Stimulated activated CD4-positive, alpha-beta T cell treated with anti-CD3 and anti-CD28 coated beads, Interleukin-1b, Interleukin-23, amount 100 ng/mL, for 48 hours (primary cell): ENCODE measurements around the gene OR1M1.
"Not testable (repeated sequence)": the region's sequence is repeated elsewhere in the genome, so short reads cannot be mapped to it uniquely, and the experiment has no call there.

Source experiments
- DNase-seq: peaks from one replicate; pipeline ENCODE4 v3.0.0-alpha.2; 2020

Gene OR1M1, protein sequence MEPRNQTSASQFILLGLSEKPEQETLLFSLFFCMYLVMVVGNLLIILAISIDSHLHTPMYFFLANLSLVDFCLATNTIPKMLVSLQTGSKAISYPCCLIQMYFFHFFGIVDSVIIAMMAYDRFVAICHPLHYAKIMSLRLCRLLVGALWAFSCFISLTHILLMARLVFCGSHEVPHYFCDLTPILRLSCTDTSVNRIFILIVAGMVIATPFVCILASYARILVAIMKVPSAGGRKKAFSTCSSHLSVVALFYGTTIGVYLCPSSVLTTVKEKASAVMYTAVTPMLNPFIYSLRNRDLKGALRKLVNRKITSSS

GRCh38 chr19:9086761-9087160 is at the start of gene OR1M1:
Gene OR1M1, plus strand, starts transcription at chr19:9087061. Its CDS starts 6,184 bp downstream, at chr19:9093245.
- DNase-seq: no peak

GRCh38 chr19:9037400-9038062 is 49.3 kb upstream of the OR1M1 start:
- no peak for DNase-seq

DNA sequence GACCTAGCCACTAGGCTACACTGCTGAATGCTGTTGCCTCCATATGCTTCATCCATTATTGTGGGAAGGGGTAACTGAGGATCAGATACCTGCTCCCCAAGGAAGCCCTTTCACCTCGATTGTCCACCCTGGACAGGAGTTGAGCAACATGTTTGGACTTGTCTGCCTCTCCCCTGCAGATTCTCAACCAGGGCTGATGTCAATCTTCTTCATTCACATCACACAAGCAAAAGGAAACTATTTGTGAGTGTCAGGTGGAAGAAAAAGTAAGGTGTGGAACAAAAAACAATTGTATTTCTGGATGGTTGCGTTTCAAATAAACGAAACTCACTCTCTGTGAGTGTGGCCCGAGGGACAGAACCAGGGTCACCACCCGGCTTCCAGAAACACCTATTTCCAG is 47.1 kb upstream of the OR1M1 start:
- DNase-seq: no peak

DNA sequence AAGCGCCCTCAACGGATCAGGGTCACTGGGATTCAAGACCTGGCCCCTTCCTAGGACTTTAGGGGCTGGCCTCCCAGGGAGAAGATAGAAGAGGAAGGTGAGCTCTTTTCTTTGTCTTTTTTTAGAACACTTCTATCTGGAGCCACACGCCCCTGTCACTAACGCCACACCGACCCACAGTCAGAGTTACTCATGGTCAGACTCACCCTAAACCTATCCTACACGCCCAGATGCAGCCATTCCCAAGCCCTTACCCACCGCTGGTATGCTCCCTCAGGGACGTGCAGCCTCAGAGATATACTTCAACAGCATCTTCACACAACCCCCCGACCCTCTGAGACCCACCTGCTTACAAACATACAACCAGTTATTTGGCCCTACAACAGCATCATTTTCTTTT is 46.7 kb upstream of the OR1M1 start:
- DNase-seq: no peak

GRCh38 chr19:9041023-9041422 is 45.8 kb upstream of the OR1M1 start:
- no peak for DNase-seq

DNA sequence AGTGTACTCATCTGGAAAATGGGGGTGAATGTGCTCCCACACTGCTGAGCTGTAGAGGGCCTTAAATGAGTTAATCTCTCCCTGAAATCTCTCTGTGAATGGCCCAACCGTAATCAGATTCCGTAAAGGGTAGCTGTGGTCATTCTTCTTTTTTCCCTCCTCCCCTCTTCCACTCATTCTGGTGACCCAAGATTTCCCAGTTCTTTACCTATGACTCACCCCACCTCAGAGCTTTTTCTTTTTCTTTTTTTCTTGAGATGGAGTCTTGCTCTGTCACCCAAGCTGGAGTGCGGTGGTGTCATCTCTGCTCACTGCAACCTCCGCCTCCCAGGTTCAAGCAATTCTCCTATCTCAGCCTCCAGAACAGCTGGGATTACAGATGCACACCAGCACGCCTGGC is 43.3 kb upstream of the OR1M1 start:
- DNase-seq: no peak

- no peak for DNase-seq
Measured at GRCh38 chr19:9044449-9044848, 42.4 kb upstream of the OR1M1 start.

DNA sequence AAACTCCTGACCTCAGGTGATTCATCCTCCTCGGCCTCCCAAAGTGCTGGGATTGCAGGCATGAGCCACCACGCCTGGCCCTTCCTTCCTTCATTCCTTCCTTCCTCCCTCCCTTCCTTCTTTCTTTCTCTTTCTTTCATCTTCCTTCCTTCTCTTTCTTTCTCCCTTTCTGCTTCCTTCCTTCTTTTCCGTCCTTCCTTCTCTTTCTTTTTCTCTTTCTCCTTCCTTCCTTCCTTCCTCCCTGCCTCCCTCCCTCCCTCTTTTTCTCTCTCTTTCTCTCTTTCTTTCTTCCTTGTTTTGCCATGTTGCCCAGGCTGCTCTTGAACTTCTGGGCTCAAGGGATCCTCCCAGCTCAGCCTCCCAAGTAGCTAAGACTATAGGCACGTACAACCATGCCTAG is 40.2 kb upstream of the OR1M1 start:
- DNase-seq: no peak

DNA sequence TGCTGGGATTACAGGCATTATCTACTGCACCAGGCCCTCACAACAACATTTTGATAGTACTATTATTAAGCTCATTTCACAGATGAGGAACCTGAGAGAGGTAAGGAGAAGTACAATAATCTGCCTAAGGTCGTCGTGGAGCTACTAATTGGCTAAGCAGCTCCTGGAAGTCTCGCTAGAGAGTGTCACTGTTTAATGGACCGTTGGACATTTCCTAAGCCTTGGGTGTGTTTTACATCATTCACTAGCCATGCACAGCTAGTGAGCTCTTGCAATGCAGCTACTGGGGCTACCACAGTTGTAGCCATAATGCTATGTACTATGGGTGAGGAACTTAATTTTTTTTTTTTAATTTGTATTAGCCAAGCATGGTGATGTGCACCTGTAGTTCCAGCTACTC is 34.0 kb upstream of the OR1M1 start:
- DNase-seq: no peak

- DNase-seq: not testable (repeated sequence)
Measured at GRCh38 chr19:9053674-9054073, 33.2 kb upstream of the OR1M1 start.

DNA sequence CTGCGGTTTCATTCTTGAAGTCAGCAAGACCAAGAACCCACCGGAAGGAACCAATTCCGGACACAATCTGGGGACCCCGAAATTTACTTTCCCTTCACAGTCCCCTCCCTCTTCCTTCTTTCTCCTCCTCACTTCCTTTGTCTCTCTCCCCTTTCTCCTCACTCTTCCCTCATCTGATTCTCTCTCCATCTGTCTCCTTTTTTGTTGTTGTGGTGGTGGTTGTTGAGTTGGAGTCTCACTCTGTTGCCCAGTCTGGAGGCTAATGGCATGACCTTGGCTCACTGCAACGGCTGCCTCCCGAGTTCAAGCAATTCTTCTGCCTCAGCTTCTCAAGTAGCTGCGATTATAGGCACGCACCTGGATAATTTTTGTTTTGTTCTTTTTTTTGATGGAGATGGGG is 32.7 kb upstream of the OR1M1 start:
- DNase-seq: no peak

GRCh38 chr19:9054765-9055164 is 32.1 kb upstream of the OR1M1 start:
- no peak for DNase-seq

DNA sequence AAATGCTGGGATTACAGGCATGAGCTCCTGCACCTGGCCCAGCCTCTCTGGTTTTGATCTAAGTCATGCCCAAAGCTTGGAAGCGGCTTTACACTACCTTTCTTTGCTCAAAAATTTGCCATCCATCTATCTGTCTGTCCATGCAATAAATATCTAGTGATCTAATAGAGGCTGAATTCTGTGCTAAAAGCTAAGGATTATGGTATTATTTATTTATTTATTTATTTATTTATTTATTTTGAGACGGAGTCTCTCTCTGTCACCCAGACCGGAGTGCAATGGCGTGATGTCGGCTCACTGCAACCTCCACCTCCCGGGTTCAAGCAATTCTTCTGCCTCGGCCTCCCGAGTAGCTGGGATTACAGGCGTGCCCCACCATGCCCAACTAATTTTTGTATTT is 30.7 kb upstream of the OR1M1 start:
- DNase-seq: not testable (repeated sequence)

DNA sequence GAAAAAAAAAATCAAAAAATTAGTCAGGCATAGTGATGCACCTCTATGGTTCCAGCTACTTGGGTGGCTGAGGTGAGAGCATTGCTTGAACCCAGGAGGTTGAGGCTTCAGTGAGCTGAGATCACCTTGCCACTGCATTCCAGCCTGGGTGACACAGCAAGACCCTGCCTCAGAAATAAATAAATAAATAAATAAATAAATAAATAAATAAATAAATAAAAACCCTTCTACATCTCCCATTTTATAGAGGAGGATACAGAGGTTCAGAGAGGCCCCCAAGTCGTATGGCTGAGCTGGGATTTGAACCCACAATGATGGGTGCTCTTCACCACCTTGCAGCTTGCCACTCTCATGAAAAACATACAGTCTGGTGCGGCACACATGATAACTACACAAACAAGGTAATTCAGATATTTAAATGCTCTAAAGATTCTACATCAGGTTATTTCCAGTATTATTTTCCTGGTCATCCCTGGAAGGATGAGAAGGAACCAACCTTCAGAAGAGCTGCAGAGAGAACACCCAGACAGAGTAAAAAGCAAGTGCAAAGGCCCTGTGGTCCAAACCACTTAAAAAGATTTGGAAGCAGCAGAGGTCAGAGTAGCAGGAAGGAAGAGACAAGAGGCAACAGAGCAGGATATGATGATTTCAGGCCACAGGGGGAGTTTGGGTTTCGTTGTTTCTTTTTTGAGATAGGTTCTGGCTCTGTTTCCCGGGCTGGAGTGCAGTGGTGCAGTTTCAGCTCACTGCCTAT is 29.2 kb upstream of the OR1M1 start:
- DNase-seq: no peak

DNA sequence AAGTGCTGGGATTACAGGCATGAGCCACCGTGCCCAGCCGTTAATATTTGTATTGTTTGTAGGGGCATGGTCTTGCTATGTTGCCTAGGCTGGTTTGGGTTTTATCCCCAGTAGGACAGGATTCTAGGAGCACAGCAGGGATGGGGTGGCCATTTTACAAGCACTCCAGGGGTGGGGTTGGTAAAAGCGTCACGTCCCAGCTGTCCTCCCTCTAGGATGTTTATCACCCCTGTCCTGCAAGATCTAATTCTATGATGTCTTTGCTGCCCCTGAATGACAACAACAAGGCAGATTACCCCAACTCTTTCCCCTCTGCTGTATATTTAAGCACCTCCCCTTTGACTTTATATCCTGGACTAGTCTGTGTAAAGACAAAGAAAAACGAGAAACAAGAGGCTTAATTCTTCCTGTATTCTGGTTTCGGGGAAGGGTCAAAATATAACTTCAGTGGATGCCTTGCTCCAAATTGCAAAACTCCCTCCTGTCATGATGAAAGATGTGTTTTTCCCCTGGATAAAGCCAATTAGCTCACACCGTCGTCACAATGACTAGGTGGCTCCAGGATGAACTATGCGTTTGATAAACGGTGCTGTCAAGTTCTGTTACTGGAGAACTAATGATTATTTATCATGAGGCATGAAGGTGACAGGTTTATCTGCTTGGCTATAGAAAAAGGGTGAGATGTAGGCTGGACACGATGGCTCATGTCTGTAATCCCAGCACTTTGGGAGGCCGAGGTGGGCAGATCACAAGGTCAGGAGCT is 27.8 kb upstream of the OR1M1 start:
- no peak for DNase-seq

DNA sequence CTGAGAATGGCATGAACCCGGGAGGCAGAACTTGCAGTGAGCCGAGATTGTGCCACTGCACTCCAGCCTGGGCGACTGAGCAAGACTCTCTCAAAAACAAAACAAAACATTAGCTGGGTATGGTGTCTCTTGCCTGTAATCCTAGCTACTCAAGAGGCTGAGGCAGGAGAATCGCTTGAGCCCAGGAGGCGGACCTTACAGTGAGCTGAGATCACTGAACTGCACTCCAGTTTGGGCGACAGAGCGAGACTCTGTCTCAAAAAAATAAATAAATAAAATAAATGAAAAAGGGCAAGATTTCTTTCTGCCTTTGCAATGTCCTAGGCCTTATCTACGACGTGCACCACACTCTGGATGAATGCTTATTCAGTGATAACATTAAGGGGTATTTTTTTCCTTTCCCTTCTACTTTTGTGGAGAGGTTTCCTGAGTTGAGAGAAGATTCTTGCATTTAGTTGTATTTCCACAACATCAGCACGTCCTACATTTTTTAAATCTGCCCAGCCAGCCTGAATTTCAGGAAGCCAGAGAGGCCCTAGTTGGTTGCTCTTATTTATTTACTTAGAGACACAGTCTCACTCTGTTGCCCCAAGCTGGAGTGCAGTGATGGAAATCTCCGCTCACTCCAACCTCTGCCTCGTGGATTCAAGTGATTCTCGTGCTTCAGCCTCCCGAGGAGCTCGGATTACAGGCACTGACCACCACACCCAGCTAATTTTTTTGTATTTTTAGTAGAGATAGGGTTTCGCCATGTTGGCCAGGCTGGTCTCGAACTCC is 26.1 kb upstream of the OR1M1 start:
- no peak for DNase-seq

DNA sequence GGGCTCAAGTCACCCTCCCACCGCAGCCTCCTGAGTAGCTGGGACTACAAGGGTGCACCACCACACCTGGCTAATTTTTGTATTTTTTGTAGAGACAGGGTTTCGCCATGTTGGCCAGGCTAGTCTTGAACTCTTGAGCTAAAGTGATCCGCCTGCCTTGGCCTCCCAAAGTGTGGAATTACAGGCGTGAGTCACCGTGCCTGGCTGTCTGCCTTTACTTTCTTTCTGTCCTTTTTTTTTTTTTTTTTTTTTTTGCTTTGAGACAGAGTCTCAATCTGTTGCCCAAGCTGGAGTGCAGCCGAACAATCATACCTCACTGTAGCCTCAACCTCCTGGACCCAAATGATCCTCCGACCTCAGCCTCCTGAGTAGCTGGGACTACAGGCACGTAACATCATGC is 25.0 kb upstream of the OR1M1 start:
- DNase-seq: no peak

DNA sequence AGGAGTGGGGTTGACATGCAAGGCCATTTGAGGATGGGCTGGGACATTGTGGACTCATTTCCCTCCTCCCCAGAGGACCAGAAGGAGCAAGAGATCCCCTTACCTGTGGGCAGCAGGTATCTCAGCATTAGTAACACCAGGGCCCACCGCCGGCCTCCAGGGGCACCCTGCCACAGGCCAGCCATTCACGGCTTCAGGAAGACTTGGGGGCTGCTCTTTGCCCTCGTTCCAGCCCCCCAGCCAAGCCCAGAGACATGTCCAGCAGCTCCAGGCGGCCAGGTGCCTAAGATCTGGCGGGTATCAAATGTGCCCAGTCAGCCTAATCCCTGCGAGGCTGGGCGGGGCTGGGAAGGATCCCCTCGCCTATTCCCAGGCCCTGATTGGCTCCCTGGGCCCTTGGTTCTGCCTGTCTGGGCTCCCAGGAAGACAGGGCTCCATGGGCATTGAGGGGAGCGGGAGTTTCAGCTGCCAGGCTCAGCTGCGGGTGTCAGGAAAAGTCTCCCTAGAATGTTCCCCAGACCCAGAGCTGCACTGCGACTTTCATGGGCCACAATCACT is 21.3 kb upstream of the OR1M1 start:
- no peak for DNase-seq

DNA sequence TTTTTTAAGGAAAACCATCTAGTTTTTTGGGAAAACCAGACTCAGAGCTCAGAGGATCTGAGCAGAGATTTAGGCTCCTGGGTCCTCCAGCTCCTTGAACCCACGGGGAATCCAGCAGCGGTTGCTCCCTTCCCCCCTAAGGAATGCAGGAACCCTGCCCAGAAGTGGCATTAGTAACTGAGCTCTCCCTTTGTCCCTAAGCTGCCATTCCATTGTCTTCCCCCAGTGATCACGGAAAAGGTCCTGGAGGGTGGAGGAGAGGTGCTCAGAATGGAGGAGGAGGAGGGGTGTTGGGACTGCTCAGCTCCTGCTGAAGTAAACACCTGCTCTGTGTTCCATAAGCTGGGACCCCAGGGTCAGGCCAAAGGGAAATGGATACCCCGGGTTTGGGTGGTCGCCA is 16.8 kb upstream of the OR1M1 start:
- DNase-seq: no peak

- DNase-seq: not testable (repeated sequence)
Measured at GRCh38 chr19:9071720-9072119, 15.1 kb upstream of the OR1M1 start.

GRCh38 chr19:9073806-9074205 is 13.1 kb upstream of the OR1M1 start:
- DNase-seq: no peak
